ENCODE results near the gene DVL3. TPM values are rescaled to one million over a fixed set of nuclear protein-coding genes. Genes with fewer than 3 reads are reported as not detected.

DVL3 gene
- total and polyA plus RNA-seq, 10 of the 15 experiments (the other 5 are each of a cell fraction or from before 2014, with no cell fraction given): 2.2 to 39.7 (median 14.5) TPM

DNA sequence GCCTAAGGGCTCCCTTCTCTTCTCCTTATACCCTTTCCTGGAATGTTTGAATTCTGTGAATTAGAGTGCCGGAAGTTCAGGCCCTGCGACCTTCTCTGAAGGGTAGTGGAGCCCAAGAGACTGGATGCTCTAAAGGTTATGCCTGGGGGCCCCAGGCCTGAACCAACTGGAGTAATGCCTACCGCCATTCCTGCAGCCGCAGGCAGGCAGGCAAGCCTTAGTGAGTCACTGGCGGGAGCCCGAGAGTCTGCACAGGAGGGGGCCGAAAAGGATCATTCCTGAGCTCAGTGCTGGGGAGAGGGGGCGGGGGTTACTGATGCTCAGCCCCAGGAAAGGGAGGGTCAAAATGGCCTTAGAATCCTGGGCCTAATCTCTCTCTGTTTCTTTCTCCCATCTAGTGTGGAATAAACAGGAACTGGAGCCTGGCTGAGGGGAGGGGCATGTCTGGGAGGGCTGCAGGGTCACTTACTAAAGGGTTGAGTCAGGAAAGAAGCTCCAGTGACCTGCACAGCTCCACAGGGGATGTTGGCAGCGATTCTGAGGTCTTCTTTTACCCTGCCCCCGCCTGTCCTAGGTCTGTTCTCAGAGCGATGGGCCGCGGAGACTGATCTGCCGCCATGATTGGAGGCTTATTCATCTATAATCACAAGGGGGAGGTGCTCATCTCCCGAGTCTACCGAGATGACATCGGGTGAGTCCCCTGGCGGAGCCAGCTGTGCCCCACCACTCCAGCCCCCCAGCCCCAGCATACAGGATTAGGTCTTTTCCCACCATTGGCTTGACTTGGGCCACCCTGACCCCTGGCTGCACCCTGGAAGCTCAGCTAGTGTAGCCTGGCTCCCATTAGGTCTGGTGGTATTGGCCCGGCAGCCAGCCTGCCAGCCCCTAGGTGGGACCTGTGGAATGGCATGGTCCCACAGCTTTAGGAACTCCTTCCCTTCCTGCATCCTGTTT is 21.5 kb downstream of the DVL3 start (continued):
- TF ChIP-seq MTA2 (IDR thresholded peaks at IDR 0.05; ENCODE audit: low read depth): no peak

DNA sequence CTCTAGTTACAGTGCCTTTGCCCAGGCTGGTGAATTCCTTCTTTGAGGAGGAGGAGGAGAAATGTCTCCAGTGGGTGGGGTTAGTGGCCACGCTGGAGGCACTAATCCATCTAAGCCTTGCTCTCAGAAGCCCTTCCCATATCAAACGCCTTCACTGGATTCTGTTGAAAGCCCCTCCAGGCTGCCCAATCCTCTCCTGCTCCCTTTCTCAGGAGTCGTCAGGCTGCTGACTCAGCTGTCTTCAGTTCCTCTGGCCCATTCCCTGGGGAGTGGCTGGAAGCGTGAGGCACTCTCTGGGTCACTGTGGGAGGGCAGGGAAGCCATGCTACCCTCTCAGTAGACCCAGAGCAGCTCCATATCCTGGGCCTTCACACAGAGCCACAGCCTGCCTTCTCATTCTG is 22.2 kb downstream of the DVL3 start:
- peaks cover 18 to 33% of the 10 kb centered on the region in 2 experiments for H3K36me3 ChIP-seq (ENCODE audit: control insufficient read depth in 2 of 2, insufficient read depth in 2 of 2, low read length in 1 of 2)
- no peak overlapping the region; the same call in 1 of the 2 replicates for H3K9ac ChIP-seq (ENCODE audit: control insufficient read depth, insufficient read depth, low read length)
- no peak overlapping the region for H3K4me3 ChIP-seq
- H2AFZ ChIP-seq (ENCODE audit: control insufficient read depth, low read depth, low read length): no peak overlapping the region
- in situ Hi-C loops (cut with MboI): no loop called here
- no TSS peak for BruUV-seq (replicated peaks)
- H4K20me1 ChIP-seq (ENCODE audit: control insufficient read depth, insufficient read depth): no peaks in the 10 kb centered on the region
- peaks cover 9% of the 10 kb centered on the region for H3K4me1 ChIP-seq (ENCODE audit: control insufficient read depth, insufficient read depth, low read length)
- peaks cover 31% of the 10 kb centered on the region for H3K79me2 ChIP-seq (ENCODE audit: control insufficient read depth, insufficient read depth, low read length)
- peak overlapping the region; percentile 25; the same call in 1 of the 2 replicates for H3K27ac ChIP-seq (ENCODE audit: control insufficient read depth, insufficient read depth)
- peak overlapping the region; percentile 91 for H3K4me2 ChIP-seq (ENCODE audit: control insufficient read depth, insufficient read depth)
- TF ChIP-seq IKZF1 (conservative IDR thresholded peaks at IDR 0.05): peak; percentile 20; the same call in 1 of the 2 replicates
- TF ChIP-seq MEF2B (IDR thresholded peaks at IDR 0.05; ENCODE audit: partially characterized antibody, poor library complexity, severe bottlenecking): peak; percentile 49
- no peak for TF ChIP-seq NRF1 (conservative IDR thresholded peaks at IDR 0.05; ENCODE audit: low read depth, low read length)
- peak; percentile 60; the same call in 1 of the 2 replicates for TF ChIP-seq SPI1 (IDR thresholded peaks at IDR 0.05; ENCODE audit: borderline replicate concordance, insufficient read depth, low read depth, low read length)
- TF ChIP-seq, protein P1, sequence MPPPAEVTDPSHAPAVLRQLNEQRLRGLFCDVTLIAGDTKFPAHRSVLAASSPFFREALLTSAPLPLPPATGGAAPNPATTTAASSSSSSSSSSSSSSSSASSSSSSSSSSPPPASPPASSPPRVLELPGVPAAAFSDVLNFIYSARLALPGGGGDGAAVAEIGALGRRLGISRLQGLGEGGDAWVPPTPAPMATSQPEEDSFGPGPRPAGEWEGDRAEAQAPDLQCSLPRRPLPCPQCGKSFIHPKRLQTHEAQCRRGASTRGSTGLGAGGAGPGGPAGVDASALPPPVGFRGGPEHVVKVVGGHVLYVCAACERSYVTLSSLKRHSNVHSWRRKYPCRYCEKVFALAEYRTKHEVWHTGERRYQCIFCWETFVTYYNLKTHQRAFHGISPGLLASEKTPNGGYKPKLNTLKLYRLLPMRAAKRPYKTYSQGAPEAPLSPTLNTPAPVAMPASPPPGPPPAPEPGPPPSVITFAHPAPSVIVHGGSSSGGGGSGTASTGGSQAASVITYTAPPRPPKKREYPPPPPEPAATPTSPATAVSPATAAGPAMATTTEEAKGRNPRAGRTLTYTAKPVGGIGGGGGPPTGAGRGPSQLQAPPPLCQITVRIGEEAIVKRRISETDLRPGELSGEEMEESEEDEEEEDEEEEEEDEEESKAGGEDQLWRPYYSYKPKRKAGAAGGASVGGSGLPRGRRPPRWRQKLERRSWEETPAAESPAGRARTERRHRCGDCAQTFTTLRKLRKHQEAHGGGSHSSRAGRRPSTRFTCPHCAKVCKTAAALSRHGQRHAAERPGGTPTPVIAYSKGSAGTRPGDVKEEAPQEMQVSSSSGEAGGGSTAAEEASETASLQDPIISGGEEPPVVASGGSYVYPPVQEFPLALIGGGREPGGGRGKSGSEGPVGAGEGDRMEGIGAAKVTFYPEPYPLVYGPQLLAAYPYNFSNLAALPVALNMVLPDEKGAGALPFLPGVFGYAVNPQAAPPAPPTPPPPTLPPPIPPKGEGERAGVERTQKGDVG (CRISPR knock-in tag; IDR thresholded peaks at IDR 0.05): no peak
- TF ChIP-seq IRF4 (IDR thresholded peaks at IDR 0.05; ENCODE audit: low read depth, low read length): no peak
- TF ChIP-seq SP1 (IDR thresholded peaks at IDR 0.05; ENCODE audit: low read depth, low read length): no peak
- no peak for TF ChIP-seq ZZZ3 (IDR thresholded peaks at IDR 0.05; ENCODE audit: control insufficient read depth, insufficient read length, low read depth)
- no peak for TF ChIP-seq BRCA1 (IDR thresholded peaks at IDR 0.05; ENCODE audit: low read depth, low read length)
- TF ChIP-seq PML (IDR thresholded peaks at IDR 0.05; ENCODE audit: low read length): no peak
- TF ChIP-seq CBFB (IDR thresholded peaks at IDR 0.05; ENCODE audit: low read depth): no peak
- TF ChIP-seq ZSCAN29 (IDR thresholded peaks at IDR 0.05): no peak
- no peak for TF ChIP-seq SREBF1 (IDR thresholded peaks at IDR 0.05; ENCODE audit: low read length)
- no peak for TF ChIP-seq JUND (IDR thresholded peaks at IDR 0.05; ENCODE audit: low read depth, low read length)
- no peak for TF ChIP-seq CHD2 (IDR thresholded peaks at IDR 0.05; ENCODE audit: borderline replicate concordance, low read depth, low read length)
- TF ChIP-seq CEBPB (IDR thresholded peaks at IDR 0.05; ENCODE audit: borderline replicate concordance in 1 of 2, low read depth in 2 of 2, low read length in 2 of 2): no peak
- SMC1A ChIA-PET (ENCODE audit: uncharacterized antibody, unreplicated experiment): interaction anchor here (0.9 kb wide), 1 partner anchor 18 kb away, joined by 3 read pairs; no protein-coding TSS in a partner anchor
- no peaks in the 10 kb centered on the region for H3K27me3 ChIP-seq (replicated peaks in 1 of 2; ENCODE audit: control insufficient read depth in 2 of 2, insufficient read depth in 2 of 2, low read length in 1 of 2)
- H3K9me3 ChIP-seq (replicated peaks; ENCODE audit: control insufficient read depth, insufficient read depth, low read length): no peaks in the 10 kb centered on the region
- POLR2A ChIA-PET: interaction anchor here (1.8 kb wide), 1 partner anchor 8 kb away, joined by 5 read pairs; the partner anchor contains the start of gene ABCF3
- ATAC-seq (no peak), DNase-seq (ENCODE audit: low read depth, low spot score) (no peak), FAIRE-seq (no peak)
- CTCF ChIA-PET: interaction anchor here (1.1 kb wide), 1 partner anchor 8 kb away, joined by 4 read pairs; the partner anchor contains the start of gene ABCF3
- RAD21 ChIA-PET (ENCODE audit: unreplicated experiment): interaction anchor here (1.3 kb wide), 1 partner anchor 9 kb away, joined by 3 read pairs; the partner anchor contains the start of gene ABCF3
- intact Hi-C loops (cut with micrococcal nuclease; ENCODE audit: unreplicated experiment): no loop called here
- 44% methylated on average over 4 of the region's 4 CpGs for WGBS (ENCODE audit: insufficient coverage, insufficient replicate concordance, low lambda C conversion rate, missing lambda C conversion rate)
